B cell (primary cell): ENCODE data around the gene SSC4D. TPM values are rescaled to one million over a fixed set of nuclear protein-coding genes. Genes with fewer than 3 reads are reported as not detected.

ENCODE experiments used
- ATAC-seq: fragments of 200-7000 bp; cut with Tn5 transposase; one replicate; pipeline ENCODE4 v1.10.0; 2021; ENCODE audit warnings: low read depth, mild to moderate bottlenecking, moderate number of reproducible peaks, moderate library complexity
- CTCF ChIA-PET: fragments of 350-600 bp; sonication (Branson Sonifier 250); formaldehyde crosslinking; loops from one replicate; lab custom pipeline; 2021; ENCODE audit warnings: antibody characterized with exemption, inconsistent platforms; lab: Charles Lee
- POLR2A ChIA-PET: fragments of 350-600 bp; sonication (Branson Sonifier 250); formaldehyde crosslinking; loops from one replicate; lab custom pipeline; 2021; ENCODE audit warnings: antibody characterized with exemption; lab: Charles Lee
- DNase-seq: peaks from one replicate; pipeline ENCODE4 v3.0.0; 2013
- H2AFZ ChIP-seq: 2 replicates; pipeline ENCODE4 v1.6.1; 2012; ENCODE audit warnings: mild to moderate bottlenecking, low read depth, low read length; ENCODE audit not compliant: insufficient read depth, poor library complexity, severe bottlenecking
- H3K27ac ChIP-seq, 2 donors: 1 replicate in 1 of 2; 2 replicates in 1 of 2; pipeline ENCODE4 v1.5.1; 2012 to 2013; ENCODE audit warnings: low read length in 2 of 2, mild to moderate bottlenecking in 2 of 2, moderate library complexity in 1 of 2
- H3K27me3 ChIP-seq, 4 experiments: fragments of 200-600 bp in 1 of 4; sonication (generic) in 1 of 4; replicated peaks in 1 of 4; 1 replicate in 2 of 4; 2 replicates in 2 of 4; pipeline versions ENCODE4 v1.6.1 to v1.7.0; 2013 to 2016; ENCODE audit warnings: low read length in 3 of 4, mild to moderate bottlenecking in 2 of 4, mixed read lengths in 1 of 4, moderate library complexity in 1 of 4; ENCODE audit not compliant: insufficient read depth in 4 of 4, control insufficient read depth in 3 of 4; ENCODE audit errors: control extremely low read depth in 1 of 4
- H3K36me3 ChIP-seq, 2 experiments: replicated peaks in 1 of 2; 1 replicate in 1 of 2; 2 replicates in 1 of 2; pipeline versions ENCODE4 v1.6.1 to v1.7.1; 2013; ENCODE audit warnings: low read length in 1 of 2; ENCODE audit not compliant: insufficient read depth in 2 of 2, control insufficient read depth in 1 of 2; ENCODE audit errors: control extremely low read depth in 1 of 2, extremely low read depth in 1 of 2
- H3K4me1 ChIP-seq, 2 donors: fragments of 200-600 bp in 1 of 2; sonication (generic) in 1 of 2; 1 replicate in 1 of 2; 2 replicates in 1 of 2; pipeline versions ENCODE4 v1.5.1 to v1.6.1; 2013 to 2017; ENCODE audit warnings: low read length in 2 of 2; ENCODE audit not compliant: control insufficient read depth in 2 of 2, insufficient read depth in 2 of 2
- H3K4me2 ChIP-seq: replicated peaks from 2 replicates; pipeline ENCODE3; 2012; ENCODE audit warnings: mild to moderate bottlenecking, low read depth, low read length; ENCODE audit not compliant: poor library complexity, severe bottlenecking
- H3K4me3 ChIP-seq, 5 experiments: fragments of 200-600 bp in 1 of 5; sonication (generic) in 1 of 5; 1 replicate in 3 of 5; 2 replicates in 2 of 5; pipeline versions ENCODE4 v1.5.1 to v1.7.0; 2011 to 2016; ENCODE audit warnings: low read length in 4 of 5, mild to moderate bottlenecking in 4 of 5, low read depth in 2 of 5, control low read depth in 1 of 5, moderate library complexity in 1 of 5; ENCODE audit not compliant: insufficient read depth in 1 of 5; ENCODE audit errors: control extremely low read depth in 1 of 5, extremely low read depth in 1 of 5
- H3K79me2 ChIP-seq: fragments of 200-600 bp; sonication (generic); one replicate; pipeline ENCODE4 v1.6.0; 2016; ENCODE audit warnings: low read length; ENCODE audit not compliant: control insufficient read depth, insufficient read depth
- H3K9ac ChIP-seq: fragments of 200-600 bp; sonication (generic); 2 replicates; pipeline ENCODE4 v1.6.1; 2017; ENCODE audit warnings: mild to moderate bottlenecking, low read length, moderate library complexity
- H3K9me3 ChIP-seq, 3 donors: one replicate each; pipeline versions ENCODE4 v1.6.1 to v1.7.1; 2013; ENCODE audit warnings: low read length in 2 of 3; ENCODE audit not compliant: control insufficient read depth in 2 of 3, insufficient read depth in 1 of 3; ENCODE audit errors: control extremely low read depth in 1 of 3
- H4K20me1 ChIP-seq: 2 replicates; pipeline ENCODE4 v1.6.0; 2012; ENCODE audit warnings: mild to moderate bottlenecking, low read length; ENCODE audit not compliant: insufficient read depth, control insufficient read depth, poor library complexity, severe bottlenecking
- H3K27ac Mint-ChIP-seq: one replicate; pipeline ENCODE4 v1.8.0; 2021; ENCODE audit warnings: mixed read lengths
- H3K27me3 Mint-ChIP-seq: one replicate; pipeline ENCODE4 v1.8.0; 2021; ENCODE audit warnings: mixed read lengths
- H3K4me1 Mint-ChIP-seq: one replicate; pipeline ENCODE4 v1.8.0; 2021; ENCODE audit warnings: mixed read lengths
- H3K4me3 Mint-ChIP-seq: one replicate; pipeline ENCODE4 v1.8.0; 2021; ENCODE audit warnings: mixed read lengths
- H3K9me3 Mint-ChIP-seq: one replicate; pipeline ENCODE4 v1.8.0; 2022; ENCODE audit warnings: mixed read lengths; ENCODE audit not compliant: insufficient read depth
- CTCF ChIP-seq: fragments of 200-600 bp; IDR thresholded peaks from one replicate; pipeline ENCODE4 v1.8.0; 2022; ENCODE audit warnings: antibody characterized with exemption, mild to moderate bottlenecking
- EZH2 ChIP-seq: IDR thresholded peaks from 2 replicates; pipeline ENCODE4 v1.6.1; 2012; ENCODE audit warnings: borderline replicate concordance, low read depth, mild to moderate bottlenecking, moderate library complexity, low read length; ENCODE audit not compliant: insufficient read depth, poor library complexity, severe bottlenecking
- WGBS: methylation state at CpG from one replicate; pipeline ENCODE4 v1.1.5; 2013; ENCODE audit warnings: missing lambda C conversion rate; ENCODE audit not compliant: insufficient coverage; 5-methylcytosine and 5-hydroxymethylcytosine counted together
- intact Hi-C: fragments of 100-400 bp; cut with micrococcal nuclease; formaldehyde crosslinking; loops from one replicate; pipeline ENCODE4 v1.10.0; 2022
- polyA plus RNA-seq: library from polyadenylated mRNA; depleted of rRNA; stranded (reverse); fragments of >200 nt; gene quantifications from 2 replicates; pipeline ENCODE4 v1.2.3, GENCODE V29; 2012
- total RNA-seq, 2 donors: library from RNA; stranded (reverse); fragments of 120-200 nt in 1 of 2; gene quantifications; 1 replicate in 1 of 2; 2 replicates in 1 of 2; pipeline versions ENCODE4 v1.2.3 to v1.2.4, GENCODE V29; 2013 to 2022

The SSC4D gene
- total and polyA plus RNA-seq, 2 donors (not counting 1 experiment from before 2014, with no cell fraction given), result 0.16 TPM; not detected in 1

GRCh38 chr7:76425156-76425555 is 15.7 kb upstream of the SSC4D start:
- no peaks in the 10 kb centered on the region for H3K4me1 Mint-ChIP-seq
- Histone ChIP-seq H3K4me1 (no peaks in the 10 kb centered on the region), H3K36me3 (no peaks in the 10 kb centered on the region), H4K20me1 (no peaks in the 10 kb centered on the region), H2AFZ (no peak overlapping the region), H3K4me2 (no peak overlapping the region), H3K9ac (no peak overlapping the region), H3K27ac (no peak overlapping the region), H3K27me3 (no peaks in the 10 kb centered on the region), H3K4me3 (no peak overlapping the region), H3K9me3 (no peaks in the 10 kb centered on the region), H3K79me2 (no peaks in the 10 kb centered on the region)
- ATAC-seq (no peak), DNase-seq (no peak)
- H3K27me3 Mint-ChIP-seq, result peaks cover 7% of the 10 kb centered on the region
- H3K27ac Mint-ChIP-seq, result no peak overlapping the region
- 91% methylated on average over 8 of the region's 9 CpGs for WGBS
- H3K9me3 Mint-ChIP-seq, result no peaks in the 10 kb centered on the region
- CTCF ChIA-PET, result no interaction called here
- intact Hi-C loops, result no loop called here
- TF ChIP-seq CTCF (no peak), EZH2 (no peak)
- POLR2A ChIA-PET, result no interaction called here
- H3K4me3 Mint-ChIP-seq, result no peak overlapping the region

- Histone ChIP-seq H3K9me3 (no peaks in the 10 kb centered on the region), H4K20me1 (no peaks in the 10 kb centered on the region), H3K27ac (no peak within 1 kb of the TSS), H3K27me3 (no peaks in the 10 kb centered on the region), H3K9ac (no peak within 1 kb of the TSS), H3K4me3 (no peak within 1 kb of the TSS), H3K4me2 (no peak within 1 kb of the TSS), H3K36me3 (no peaks in the 10 kb centered on the region), H2AFZ (no peak within 1 kb of the TSS), H3K79me2 (no peaks in the 10 kb centered on the region), H3K4me1 (no peaks in the 10 kb centered on the region)
- whole genome bisulfite sequencing, result 78% methylated on average over 6 of the region's 10 CpGs
- TF ChIP-seq EZH2, result no peak
- TF ChIP-seq CTCF, result no peak
- intact Hi-C loops, result no loop called here
- DNase-seq, result no peak
- ATAC-seq, result no peak
- ChIA-PET POLR2A (no interaction called here), CTCF (no interaction called here)
- H3K27me3 Mint-ChIP-seq, result peaks cover 9% of the 10 kb centered on the region
- H3K4me1 Mint-ChIP-seq, result no peaks in the 10 kb centered on the region
- H3K4me3 Mint-ChIP-seq, result no peak within 1 kb of the TSS
- H3K27ac Mint-ChIP-seq, result no peak within 1 kb of the TSS
- H3K9me3 Mint-ChIP-seq, result no peaks in the 10 kb centered on the region
Observed at GRCh38 chr7:76424413-76425111, 15.1 kb upstream of the SSC4D start, which contains the start of gene ZP3. ZP3 (plus strand) TSS chr7:76424950; CDS start chr7:76424965, 15 bp downstream.
